ENCODE measurements around the gene SLC25A6. TPM values are rescaled to one million over a fixed set of nuclear protein-coding genes. Genes with fewer than 3 reads are reported as not detected.

Gene SLC25A6
- total RNA-seq (2014; rRNA removed; shearing (Covaris generic)), result 187 and 256 TPM in 2 replicates
- polyA plus RNA-seq (2016; fragmentation: Nextera tagmentation; extraction: Ambion mirVana), result 317 and 336 TPM in 2 replicates

DNA sequence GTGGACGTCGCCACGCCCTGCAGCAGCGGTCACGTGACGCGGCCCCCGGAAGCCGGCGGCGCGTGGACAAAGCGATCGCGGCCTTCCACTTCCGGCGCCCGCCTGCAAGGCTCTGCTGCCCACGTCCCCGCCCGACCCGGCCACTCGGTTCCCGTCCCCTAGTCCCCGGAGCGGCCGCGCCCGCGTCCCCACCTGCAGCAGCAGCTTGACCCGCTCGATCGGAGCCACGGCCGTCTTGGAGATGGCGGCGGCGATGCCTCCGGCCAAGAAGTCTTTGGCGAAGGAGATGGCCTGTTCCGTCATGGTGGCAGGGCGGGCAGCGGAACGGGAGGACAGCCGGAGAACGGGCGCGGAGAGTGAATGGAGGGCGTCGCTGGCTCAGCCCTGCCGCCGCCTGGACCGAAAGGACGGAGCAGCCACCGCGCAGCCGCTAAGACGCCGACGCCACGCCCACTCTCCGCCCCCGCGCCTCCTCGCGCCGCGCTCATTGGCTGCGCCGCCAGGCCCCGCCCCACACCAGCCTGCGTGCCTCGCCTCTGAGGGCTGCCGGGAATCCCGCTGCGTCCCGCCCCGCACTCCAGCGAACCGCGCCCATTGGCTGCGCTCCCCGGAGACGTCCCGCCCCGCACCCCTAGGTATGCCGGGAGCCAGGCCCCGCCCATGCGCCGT, at the start of gene SLC25A6:
Gene SLC25A6 (minus strand): TSS at position 407 of the 669 bp plus-strand sequence. CDS start 104 bp downstream, at position 303.
- Histone ChIP-seq H3K9me2 (ENCODE audit: insufficient read depth) (no peaks in the 10 kb centered on the region), H3K27me3 (replicated peaks; ENCODE audit: insufficient read depth) (no peaks in the 10 kb centered on the region), H3K4me3 (peak within 1 kb of the TSS; percentile 93), H3K9ac (peak within 1 kb of the TSS; percentile 98), H3K36me3 (ENCODE audit: low read depth) (peaks cover 9% of the 10 kb centered on the region; the same call in 1 of the 2 replicates), H3K4me2 (ENCODE audit: unreplicated experiment) (peak within 1 kb of the TSS; percentile 97), H4K20me1 (ENCODE audit: insufficient read depth) (peaks cover 15% of the 10 kb centered on the region), H3K9me3 (ENCODE audit: low read depth) (no peaks in the 10 kb centered on the region), H3K27ac (peak within 1 kb of the TSS; percentile 95), H3F3A (ENCODE audit: insufficient read depth) (peaks cover 10% of the 10 kb centered on the region; the same call in 1 of the 2 replicates), H3K4me1 (ENCODE audit: insufficient read depth) (peaks cover 24% of the 10 kb centered on the region), H2AFZ (peak within 1 kb of the TSS; percentile 84), H3K79me2 (ENCODE audit: insufficient read depth) (peaks cover 72% of the 10 kb centered on the region)
- in situ Hi-C loops (cut with MboI), result no loop called here
- TF ChIP-seq EZH2 (IDR thresholded peaks at IDR 0.05; ENCODE audit: insufficient read depth, poor library complexity, severe bottlenecking), result no peak
- 0 to 1% methylated on average over 28 to 75 of the region's 90 CpGs for WGBS, 2 experiments (ENCODE audit: low coverage in 1 of 2, low lambda C conversion rate in 2 of 2, missing lambda C conversion rate in 2 of 2)
- peak; percentile 99 for DNase-seq

DNA sequence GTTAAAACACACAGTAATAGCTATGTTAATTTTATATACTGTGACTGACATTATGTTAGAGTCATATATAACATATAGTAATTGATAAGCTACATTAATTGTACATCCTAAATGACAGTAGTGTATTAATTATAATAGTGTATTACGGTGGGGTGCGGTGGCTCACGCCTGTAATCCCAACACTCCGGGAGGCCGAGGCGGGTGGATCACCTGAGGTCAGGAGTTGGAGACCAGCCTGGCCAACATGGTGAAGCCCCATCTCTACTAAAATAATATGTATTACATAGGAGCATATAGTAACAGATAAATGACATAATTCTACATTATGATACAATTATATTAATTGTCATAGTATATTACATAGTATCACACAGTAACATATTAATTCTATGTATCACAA, 48.6 kb upstream of the SLC25A6 start:
- DNase-seq, result no peak
- H3K9me3 ChIP-seq (ENCODE audit: low read depth), result no peaks in the 10 kb centered on the region
- H3K79me2 ChIP-seq (ENCODE audit: insufficient read depth), result 0 out of 2 replicates have a peak, but pooled peaks cover 16% of the 10 kb centered on the region
- no peaks in the 10 kb centered on the region for H3K27me3 ChIP-seq (replicated peaks; ENCODE audit: insufficient read depth)
- in situ Hi-C loops (cut with MboI), result no loop called here
- no peaks in the 10 kb centered on the region for H3K9me2 ChIP-seq (ENCODE audit: insufficient read depth)
- H3K4me1 ChIP-seq (ENCODE audit: insufficient read depth), result no peaks in the 10 kb centered on the region
- H3K4me3 ChIP-seq, result no peak overlapping the region
- no peak overlapping the region for H3K4me2 ChIP-seq (ENCODE audit: unreplicated experiment)
- 98% methylated on average over 6 of the region's 6 CpGs for WGBS, 2 experiments (ENCODE audit: low coverage in 1 of 2, low lambda C conversion rate in 2 of 2, missing lambda C conversion rate in 2 of 2)
- H3F3A ChIP-seq (ENCODE audit: insufficient read depth), result no peaks in the 10 kb centered on the region
- no peak overlapping the region for H3K27ac ChIP-seq
- H4K20me1 ChIP-seq (ENCODE audit: insufficient read depth), result no peaks in the 10 kb centered on the region
- TF ChIP-seq EZH2 (IDR thresholded peaks at IDR 0.05; ENCODE audit: insufficient read depth, poor library complexity, severe bottlenecking) (no peak), EZH2phosphoT487 (IDR thresholded peaks at IDR 0.05; ENCODE audit: insufficient read depth, low read depth) (no peak)
- H3K9ac ChIP-seq, result no peak overlapping the region
- H3K36me3 ChIP-seq (ENCODE audit: low read depth), result peaks cover 5% of the 10 kb centered on the region; the same call in 1 of the 2 replicates
- H2AFZ ChIP-seq, result no peak overlapping the region

DNA sequence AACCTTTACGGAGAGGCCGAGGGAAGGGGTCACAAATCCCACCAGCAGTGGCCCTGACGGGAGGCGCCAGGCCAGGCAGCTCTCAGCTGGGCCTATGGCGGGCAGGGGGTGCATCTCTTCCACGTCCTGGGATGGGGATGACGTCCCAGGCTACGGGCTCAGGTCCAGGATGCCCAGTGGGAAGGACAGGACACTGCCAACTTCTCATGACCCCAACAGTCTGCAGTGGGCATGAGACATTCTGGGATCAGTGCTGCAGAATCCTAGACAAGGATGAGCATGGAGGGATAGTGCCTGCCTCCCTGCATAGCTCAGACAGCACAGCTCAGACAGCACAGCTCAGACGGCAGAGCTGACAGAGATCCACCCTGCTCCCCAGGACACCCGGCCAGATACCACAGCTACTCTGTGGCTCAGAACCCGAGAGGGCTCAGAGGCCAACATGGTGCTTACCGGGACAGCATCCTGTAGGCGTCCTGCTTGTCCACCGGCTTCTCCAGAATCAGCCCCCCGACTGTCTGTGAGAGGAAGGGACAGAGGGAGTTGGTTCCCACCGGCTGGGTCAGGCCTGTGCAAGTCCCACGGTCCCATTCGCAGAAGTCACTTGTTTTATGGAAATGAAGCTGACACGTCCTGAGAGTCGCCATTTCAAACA, 43.5 kb upstream of the SLC25A6 start:
- Histone ChIP-seq H3K9me3 (ENCODE audit: low read depth) (no peaks in the 10 kb centered on the region), H3K36me3 (ENCODE audit: low read depth) (peaks cover 5% of the 10 kb centered on the region; the same call in 1 of the 2 replicates), H3F3A (ENCODE audit: insufficient read depth) (no peaks in the 10 kb centered on the region), H3K27me3 (replicated peaks; ENCODE audit: insufficient read depth) (no peaks in the 10 kb centered on the region), H2AFZ (no peak overlapping the region), H3K27ac (no peak overlapping the region), H3K4me2 (ENCODE audit: unreplicated experiment) (no peak overlapping the region), H3K9me2 (ENCODE audit: insufficient read depth) (no peaks in the 10 kb centered on the region), H3K4me1 (ENCODE audit: insufficient read depth) (no peaks in the 10 kb centered on the region), H3K9ac (no peak overlapping the region), H4K20me1 (ENCODE audit: insufficient read depth) (no peaks in the 10 kb centered on the region), H3K4me3 (no peak overlapping the region), H3K79me2 (ENCODE audit: insufficient read depth) (no peaks in the 10 kb centered on the region)
- DNase-seq, result no peak
- whole genome bisulfite sequencing, 2 experiments (ENCODE audit: low coverage in 1 of 2, low lambda C conversion rate in 2 of 2, missing lambda C conversion rate in 2 of 2), result 94 to 95% methylated on average over 17 to 19 of the region's 20 CpGs
- in situ Hi-C loops (cut with MboI), result no loop called here
- TF ChIP-seq EZH2phosphoT487 (IDR thresholded peaks at IDR 0.05; ENCODE audit: insufficient read depth, low read depth), result no peak
- no peak for TF ChIP-seq EZH2 (IDR thresholded peaks at IDR 0.05; ENCODE audit: insufficient read depth, poor library complexity, severe bottlenecking)

DNA sequence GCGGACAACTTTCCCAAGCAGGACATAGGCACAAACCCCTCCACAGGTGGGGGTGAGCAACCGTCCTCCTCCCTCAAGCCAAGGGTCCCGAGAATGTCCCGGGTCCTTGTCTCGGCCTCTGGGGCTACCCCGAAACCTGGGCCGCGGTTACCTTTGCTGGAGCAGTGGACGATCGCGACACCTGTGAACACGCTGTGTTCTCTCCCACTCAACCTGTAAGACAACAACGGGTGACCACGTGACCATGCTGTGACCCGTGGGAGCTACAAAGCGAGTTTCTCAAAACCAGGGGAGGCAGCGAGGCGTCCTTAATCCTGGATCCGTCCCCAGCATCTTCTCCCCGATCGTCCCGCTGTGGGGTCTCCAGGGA, 42.9 kb upstream of the SLC25A6 start:
- Histone ChIP-seq H3K36me3 (ENCODE audit: low read depth) (peaks cover 5% of the 10 kb centered on the region; the same call in 1 of the 2 replicates), H3K4me1 (ENCODE audit: insufficient read depth) (no peaks in the 10 kb centered on the region), H3K4me3 (no peak overlapping the region), H3K9me3 (ENCODE audit: low read depth) (no peaks in the 10 kb centered on the region), H3K9ac (no peak overlapping the region), H4K20me1 (ENCODE audit: insufficient read depth) (no peaks in the 10 kb centered on the region), H3K79me2 (ENCODE audit: insufficient read depth) (no peaks in the 10 kb centered on the region), H3K4me2 (ENCODE audit: unreplicated experiment) (no peak overlapping the region), H3K27ac (no peak overlapping the region), H3K9me2 (ENCODE audit: insufficient read depth) (no peaks in the 10 kb centered on the region), H3F3A (ENCODE audit: insufficient read depth) (no peaks in the 10 kb centered on the region), H2AFZ (no peak overlapping the region), H3K27me3 (replicated peaks; ENCODE audit: insufficient read depth) (no peaks in the 10 kb centered on the region)
- TF ChIP-seq EZH2 (IDR thresholded peaks at IDR 0.05; ENCODE audit: insufficient read depth, poor library complexity, severe bottlenecking) (no peak), EZH2phosphoT487 (IDR thresholded peaks at IDR 0.05; ENCODE audit: insufficient read depth, low read depth) (no peak)
- in situ Hi-C loops (cut with MboI), result no loop called here
- DNase-seq, result no peak
- WGBS, 2 experiments (ENCODE audit: low coverage in 1 of 2, low lambda C conversion rate in 2 of 2, missing lambda C conversion rate in 2 of 2), result 89 to 92% methylated on average over 22 of the region's 22 CpGs

Data from GM23248 (cell line).